Measurements from ENCODE around the gene MSMO1.
"Not testable (repeated sequence)": the region's sequence is repeated elsewhere in the genome, so short reads cannot be mapped to it uniquely, and the experiment has no call there.

Gene MSMO1

DNA sequence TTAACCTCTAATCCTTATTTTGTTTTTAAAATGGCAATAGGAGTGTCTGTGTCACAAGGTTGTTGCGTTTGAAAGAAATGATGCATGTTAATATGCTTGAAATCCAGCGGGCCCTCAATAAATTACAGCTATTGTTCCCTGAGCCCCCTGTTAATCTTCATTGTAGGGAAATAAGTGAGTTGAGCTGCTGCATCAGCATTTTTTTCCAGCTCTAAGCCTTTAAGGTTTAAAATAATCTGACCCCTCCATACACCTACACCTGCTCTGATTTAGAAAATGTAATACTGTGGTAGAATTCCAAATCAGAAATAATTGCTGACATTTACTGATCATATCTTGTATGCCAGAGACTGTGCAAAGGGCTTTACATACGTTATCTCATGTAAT, 2.6 kb upstream of the MSMO1 start:
- no peak for DNase-seq (ENCODE audit: low read depth)

DNA sequence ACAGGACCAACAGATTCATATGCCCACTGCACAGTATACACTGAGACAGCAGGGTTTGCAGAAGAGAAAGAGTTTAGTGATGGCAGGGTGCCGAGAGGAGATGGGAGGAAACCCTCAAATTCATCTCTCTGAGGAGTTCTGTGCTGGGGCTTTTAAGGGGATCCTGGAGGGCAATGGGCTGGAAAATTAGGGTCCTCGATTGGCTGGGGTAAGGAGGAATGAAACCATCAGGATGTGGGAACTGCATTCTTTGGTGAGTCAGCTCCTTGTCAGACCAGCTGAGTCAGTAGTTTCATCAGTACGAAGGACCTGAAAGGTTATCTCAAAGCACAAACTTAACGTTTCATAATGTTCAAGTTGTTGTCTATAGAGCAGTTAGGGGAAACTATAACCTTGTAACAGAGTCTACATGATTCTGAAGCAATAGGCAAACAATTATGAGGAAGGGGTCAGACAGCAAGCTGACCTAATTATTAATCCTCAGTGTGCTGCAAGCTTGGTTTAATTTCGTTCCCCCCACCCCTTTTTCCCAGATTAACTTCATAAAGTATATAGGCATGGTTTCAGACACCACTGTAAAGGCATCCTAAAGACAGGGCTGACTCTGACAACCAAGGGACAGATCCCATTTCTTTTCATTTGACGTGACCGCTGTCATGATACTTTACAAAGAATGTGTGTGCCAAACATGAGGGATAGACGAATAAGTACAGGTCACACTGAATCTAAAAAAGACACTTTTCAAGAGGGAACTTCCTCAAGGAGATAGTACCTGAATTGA, 1.5 kb upstream of the MSMO1 start:
- no peak for DNase-seq (ENCODE audit: low read depth)

DNA sequence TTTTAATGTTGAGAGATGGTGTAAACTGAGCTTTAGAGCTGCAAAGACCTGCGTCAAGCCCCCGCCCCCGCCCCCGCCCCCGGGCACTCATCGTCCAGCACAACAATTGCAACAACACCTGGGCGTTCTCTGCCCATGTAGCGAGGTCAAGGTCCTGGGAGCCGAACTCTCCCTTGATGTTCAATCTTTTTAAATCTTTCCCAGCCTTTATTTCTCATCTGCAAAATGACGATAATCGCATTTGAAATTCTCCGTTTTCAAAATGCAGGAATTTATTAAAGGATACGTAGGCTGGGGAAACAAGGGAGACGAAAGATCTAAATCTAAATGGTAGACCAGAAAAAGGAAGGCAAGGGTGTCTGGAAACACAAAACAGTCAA, 648 bp upstream of the MSMO1 start:
- no peak for DNase-seq (ENCODE audit: low read depth)

DNA sequence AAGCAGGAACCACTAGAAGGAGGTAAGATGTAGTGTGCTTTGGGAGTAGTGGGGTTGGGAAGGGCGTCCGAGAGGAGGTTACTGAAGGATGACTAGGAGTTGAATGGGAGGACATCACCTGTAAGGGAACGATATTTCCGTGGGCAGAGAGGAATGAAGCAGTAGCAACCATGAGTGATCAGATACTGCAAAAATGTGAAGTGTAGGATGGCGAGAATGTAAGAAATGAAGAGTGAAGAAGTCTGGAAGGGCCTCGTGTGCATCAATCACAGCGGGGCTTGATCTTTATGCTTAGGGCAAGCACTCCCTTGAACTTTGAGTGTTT, 594 bp downstream of the MSMO1 start:
- no peak for DNase-seq (ENCODE audit: low read depth)

DNA sequence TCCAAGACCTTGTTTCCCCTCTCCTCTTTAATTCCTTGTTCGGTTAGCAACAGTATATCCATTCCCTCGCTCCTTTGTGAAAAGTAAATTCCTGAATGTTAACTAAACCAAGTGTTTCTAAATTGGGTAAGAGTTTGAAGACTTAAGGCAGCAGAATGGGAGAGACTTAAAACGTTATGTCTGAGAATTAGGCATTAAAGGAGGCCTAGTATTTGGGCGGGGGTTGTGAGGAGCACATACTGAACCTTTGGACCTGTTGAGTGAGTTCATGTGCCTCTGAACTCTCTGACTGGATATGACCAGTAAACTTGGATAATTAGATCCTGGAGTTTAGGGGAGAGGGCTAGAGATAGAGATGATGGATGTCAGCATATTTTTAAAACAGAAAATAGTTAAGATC, 1.2 kb downstream of the MSMO1 start:
- no peak for DNase-seq (ENCODE audit: low read depth)

DNA sequence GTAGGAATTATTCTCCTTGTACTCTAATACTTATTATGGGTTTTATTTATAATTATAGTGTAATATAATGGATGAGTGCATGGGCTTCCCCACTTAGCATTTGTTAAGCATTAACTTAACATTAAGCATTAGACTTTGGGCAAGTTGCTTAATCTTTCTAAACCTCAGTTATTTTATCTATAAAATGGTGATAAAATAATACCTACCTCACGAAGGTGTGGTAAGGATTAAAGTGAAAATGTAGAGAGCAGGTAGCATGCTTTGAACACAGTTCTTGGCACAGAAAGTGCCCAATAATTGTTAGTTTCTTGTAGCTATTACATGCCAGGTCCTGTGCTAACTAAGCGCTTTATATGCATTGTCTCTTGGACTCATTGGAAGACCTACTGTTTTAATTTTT, 2.6 kb downstream of the MSMO1 start:
- DNase-seq (ENCODE audit: low read depth), result no peak

DNA sequence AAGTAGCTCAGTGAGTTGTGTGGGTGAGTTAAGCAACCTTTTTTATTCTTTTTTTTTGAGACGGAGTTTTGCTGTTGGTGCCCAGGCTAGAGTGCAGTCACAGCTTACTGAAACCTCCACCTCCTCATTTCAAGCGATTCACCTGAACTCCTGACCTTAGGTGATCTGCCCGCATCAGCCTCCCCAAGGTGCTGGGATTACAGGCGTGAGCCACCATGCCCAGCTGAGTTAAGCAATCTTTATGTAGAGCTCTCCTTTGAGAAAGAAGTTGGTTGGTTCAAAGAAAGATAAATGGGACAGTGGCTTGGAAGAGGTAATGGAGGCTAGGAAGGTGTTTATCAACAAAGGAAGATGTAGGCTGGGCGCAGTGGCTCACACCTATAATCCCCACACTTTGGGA, 3.2 kb downstream of the MSMO1 start:
- no peak for DNase-seq (ENCODE audit: low read depth)

DNA sequence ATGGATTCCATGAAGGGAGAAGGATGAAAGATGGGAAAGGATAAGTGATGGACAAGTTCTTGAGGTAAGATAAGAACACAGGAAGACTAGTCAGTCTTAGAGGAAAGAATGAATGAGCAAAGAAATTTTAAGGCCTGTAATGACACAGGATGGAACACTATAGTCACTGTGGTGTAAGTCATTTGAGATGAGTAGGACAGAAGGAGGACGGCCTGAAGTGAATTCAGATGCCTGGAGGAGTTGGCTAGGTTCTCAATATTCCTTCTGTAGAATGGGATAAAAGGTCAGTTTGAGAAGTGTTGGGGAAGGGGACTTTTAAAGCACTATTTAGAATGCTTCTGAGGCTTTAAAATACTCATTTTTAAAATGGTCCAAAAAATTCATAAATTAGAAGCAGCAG, 3.9 kb downstream of the MSMO1 start:
- DNase-seq (ENCODE audit: low read depth), result no peak

DNA sequence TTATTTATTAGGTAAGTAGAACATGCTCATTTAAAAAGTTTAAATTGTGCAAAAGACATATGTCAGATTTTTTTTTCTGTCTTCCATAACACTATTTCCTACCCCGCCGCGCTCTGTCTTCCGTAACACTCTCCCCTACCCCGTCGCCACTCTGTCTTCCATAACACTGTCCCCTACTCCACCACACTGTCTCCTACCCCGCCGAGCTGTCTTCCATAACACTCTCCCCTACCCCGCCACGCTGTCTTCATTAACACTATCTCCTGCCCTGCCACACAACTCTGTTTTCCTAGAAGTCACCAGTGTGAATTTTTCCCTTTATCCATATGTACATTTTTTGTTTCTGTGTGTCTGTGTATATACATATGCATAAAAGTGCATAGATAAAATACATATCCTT, 4.4 kb downstream of the MSMO1 start:
- no peak for DNase-seq (ENCODE audit: low read depth)

DNA sequence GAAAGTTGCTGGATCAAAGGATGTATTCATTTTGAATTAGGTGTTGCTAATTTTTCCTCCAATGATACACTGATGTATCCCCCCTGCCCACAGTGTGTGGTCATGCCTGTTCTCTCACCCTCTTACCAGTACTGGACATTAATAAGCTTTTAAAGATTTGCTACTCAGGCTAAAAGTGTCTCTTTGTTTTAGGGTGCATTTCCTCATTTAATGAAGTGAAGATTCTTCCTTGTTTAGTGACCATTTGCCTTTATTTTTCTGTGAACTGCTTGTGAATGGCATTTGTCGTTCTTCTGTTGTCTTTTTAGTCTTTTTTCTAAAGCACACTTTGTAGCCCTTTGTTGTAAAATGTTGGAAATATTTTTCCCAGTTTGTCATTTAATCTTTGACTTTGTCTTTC, 5.0 kb downstream of the MSMO1 start:
- DNase-seq (ENCODE audit: low read depth), result no peak

DNA sequence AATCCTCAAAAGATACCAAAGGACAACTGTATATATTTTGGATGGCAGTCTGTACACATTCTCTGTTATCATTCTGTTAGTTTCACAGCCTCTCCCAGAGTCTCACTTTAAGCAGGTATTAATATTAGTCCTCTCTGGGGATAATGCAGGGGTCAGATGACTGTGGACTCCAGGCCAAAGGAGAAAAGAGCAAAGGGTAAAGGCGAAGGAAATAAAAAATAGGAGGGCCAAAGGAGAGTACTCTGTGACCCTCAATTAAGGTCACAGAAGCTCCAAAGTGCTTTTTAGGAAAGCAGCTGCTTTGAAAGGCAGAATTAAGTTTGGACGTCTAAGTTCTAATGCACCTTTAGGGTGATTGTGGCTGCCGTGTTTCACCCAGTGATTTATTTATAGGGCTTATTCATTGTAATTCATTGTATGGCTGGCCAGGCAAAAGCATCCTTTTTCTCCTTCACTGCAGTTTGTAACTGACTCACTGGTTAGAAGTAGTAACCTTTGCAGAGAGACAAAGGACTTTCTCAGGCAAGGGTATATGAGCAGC, 7.8 kb downstream of the MSMO1 start:
- no peak for DNase-seq (ENCODE audit: low read depth)

DNA sequence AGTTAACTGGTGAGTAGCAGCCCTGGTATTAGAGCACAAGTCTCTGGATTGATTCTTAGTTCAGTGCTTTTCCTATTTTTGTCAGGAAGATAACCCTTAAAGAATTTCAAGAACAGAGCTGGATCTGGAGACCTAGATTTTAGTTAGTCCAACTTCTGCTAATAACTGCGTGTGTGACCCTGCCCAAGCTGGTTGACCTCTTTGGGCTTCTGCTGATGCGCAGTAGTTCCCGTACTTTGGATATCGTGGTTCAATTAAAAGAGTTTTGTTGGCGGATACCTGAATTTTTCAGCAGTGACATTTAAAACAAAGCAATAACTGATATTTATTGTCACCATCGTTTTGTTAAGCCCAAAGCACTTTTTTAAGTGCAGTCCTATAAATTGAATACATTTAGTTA, 9.3 kb downstream of the MSMO1 start:
- DNase-seq (ENCODE audit: low read depth), result no peak

DNA sequence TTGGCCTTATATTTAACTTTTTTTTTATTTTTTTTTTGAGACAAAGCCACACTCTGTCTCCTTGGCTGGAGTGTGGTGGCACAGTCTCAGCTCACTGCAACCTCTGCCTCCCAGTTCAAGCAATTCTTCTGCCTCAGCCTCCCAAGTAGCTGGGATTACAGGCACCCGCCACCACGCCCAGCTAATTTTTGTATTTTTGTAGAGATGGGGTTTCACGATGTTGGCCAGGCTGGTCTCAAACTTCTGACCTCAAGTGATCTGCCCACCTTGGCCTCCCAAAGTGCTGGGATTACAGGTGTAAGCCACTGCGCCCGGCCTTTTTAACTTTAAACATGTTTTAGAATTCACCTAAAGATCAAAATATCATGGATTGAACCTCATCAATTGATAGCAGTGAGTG, 14.9 kb downstream of the MSMO1 start:
- DNase-seq (ENCODE audit: low read depth), result not testable (repeated sequence)

DNA sequence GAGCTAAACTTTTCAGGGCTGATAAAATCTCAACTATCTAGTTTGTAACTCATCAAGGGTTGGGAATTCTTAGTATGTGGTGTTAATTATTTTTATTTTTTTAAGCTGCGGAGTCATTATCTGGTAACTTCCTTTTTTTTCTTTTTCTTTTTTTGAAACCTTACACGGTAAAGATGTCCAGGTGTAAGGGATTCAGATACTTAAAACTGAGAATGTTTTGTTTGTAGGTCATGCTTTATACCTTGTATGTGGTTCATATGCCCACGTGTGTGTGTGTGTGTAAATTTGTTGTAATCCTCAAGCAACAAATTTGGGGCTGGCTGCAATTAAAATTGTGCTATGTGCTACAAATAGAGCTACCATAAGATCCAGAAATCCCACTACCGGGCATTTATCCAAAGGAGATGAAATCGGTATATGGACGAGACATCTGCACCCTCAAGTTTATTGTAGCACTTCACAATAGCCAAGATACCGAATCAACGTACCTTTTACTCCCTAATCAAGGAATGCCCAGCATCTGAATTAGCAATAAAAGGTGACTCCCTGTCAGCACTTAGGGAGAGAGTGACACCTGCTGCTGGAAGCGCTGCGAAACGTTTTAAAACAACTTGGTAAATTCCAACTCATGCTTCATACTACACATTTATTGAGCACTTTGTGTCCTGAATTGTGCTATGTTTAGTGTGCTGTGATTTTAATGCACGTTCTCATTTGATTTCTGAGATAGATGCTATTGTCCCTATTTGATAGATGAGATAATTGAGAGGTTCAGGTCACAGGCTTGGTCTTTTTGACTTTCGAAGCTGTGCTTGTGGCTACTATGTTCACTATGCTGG, 16.1 kb downstream of the MSMO1 start:
- DNase-seq (ENCODE audit: low read depth), result no peak

DNA sequence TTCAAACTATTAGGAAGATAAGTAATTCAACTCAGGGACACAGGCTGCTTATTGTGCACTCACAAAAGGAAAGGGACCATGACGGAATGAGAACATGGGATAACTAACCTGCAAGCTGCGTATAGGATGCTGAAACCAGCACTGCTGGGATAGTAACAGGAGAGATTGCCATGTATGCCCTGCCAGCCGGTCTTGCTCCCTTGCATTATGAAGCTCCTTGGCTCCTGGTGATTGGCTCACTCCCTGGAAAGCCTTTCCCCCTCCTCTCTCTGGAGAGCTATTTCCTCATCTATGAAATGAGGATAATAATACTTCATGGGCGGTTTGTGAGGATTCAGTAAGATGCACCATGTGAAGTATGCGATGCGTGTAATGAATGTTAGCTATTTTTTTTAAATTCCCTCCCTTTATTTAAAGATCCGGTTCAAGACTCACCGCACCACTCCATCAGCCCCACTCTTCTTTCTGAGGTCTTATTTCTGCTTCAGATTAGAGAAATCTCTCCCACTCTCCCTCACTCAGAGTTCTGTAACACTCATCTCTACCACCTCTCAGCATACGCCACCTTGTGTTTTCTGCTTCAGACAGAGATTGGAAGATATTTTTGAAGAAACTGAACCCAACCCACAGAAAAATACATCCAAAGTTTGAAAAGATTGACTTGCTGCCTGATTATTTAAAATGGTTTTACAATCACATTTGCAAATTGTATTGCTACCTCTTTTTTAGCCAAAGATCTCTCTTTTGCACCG, 18.4 kb downstream of the MSMO1 start:
- DNase-seq (ENCODE audit: low read depth), result no peak

DNA sequence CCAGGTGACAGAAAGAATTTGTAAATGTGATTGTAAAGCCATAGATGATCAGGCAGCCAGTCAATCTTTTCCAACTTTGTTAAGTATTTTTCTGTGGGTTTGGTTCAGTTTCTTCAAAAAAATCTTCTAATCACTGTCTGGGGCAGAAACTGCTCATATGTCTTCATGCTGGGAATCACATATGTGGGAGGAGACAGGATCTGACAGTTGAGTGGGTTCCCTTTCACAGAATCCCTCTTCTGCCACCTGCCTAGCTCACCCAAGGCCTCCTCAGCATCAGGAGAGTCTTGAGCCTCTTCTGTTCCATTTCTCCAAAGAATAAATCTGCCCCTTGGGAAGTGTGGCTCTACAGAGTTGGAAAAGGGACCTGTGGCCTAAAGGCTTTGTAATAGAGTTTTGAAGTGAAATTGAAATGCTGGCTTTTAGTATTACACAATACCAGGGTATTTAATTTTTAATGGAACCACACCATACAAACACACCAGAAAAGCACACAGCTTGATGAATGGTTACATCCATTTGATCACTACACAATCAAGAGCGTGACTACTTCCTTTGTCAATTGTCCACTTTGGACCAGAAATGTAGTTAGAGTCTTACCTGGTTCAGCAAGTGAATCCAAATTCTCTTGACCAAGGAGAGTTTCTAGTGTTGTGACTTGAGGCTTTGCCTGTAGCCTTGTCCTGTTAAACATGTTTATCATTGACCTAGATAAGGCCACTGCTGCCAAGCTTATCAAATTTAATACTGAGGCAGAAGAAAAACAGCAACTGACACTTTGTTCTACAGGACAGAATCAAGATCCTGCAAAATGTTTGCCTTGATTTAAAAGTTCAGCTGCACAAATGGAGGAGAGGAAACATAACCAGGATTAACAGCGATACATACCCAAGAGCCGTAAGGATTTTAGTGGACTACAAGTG, 20.4 kb downstream of the MSMO1 start:
- DNase-seq (ENCODE audit: low read depth), result no peak

DNA sequence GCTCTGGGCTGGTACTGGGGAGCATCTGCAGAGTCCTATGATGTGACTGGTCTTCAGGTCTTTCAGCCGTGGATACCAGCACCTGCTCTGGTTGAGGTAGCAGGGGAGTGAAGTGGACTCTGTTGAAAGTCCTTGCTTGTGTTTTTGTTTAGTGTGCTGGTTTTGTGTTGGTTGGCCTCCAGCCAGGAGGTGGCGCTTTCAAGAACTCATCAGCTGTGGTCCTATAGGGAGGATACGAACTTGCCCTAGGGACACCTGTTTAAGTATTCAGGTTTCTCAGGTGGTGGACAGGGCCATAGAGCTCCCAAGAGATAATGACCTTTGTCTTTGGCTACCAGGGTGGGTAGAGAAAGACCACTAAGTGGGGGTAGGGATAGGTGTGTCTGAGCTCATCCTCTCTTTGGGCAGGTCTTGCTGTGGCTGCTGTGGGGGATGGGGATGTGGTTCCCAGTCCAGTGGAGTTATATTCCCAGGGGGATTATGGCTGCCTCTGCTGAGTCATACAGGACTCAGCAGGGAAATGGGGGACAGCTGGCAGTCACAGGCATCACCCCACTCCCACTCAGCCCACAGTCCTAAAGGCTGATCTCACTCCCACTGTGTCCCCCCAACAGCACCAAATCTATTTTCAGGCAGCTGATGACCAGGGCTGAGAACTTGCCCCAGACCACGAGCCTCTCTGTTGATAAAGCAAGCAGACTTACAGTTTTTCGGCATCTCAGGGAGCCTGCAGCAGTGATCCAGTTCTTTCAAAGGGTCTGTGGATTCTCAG, 24.1 kb downstream of the MSMO1 start:
- DNase-seq (ENCODE audit: low read depth), result no peak

DNA sequence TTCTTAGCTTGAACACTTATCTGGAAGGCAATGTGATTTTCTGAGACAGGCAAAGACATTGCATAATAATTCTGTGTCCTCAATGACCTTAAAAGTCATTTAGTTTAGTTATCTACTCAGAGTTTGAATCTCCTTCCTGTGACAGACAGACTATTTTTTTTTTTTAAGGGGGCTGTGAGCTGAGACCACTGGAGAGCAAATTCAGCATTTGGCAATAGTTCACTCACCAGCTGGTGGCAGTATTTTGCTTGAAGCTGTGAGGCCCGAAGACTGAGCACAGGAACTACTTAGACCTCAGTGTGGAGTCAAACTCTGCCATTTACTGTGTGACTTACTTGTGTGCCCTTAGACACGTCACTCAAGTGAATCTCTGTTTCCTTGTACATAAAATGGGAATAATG, 28.4 kb downstream of the MSMO1 start:
- no peak for DNase-seq (ENCODE audit: low read depth)

DNA sequence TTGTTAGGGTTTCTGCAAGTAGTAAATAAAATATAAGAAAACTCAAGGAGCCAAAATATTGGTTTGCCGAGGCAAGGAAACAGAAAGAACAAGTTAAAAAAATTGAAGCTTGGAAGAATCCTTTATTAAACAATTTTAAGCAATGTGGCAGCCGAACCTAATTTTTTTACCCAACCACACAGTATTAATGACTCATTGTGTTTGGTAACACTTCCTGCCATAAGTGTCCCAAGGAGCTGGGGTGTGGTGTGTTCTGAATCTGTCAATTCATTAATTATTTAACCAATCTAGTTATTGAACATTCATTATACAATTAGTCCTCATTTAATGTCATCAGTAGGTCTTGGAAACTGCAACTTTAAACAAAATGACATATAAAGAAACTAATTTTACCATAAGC, 32.0 kb downstream of the MSMO1 start:
- DNase-seq (ENCODE audit: low read depth), result no peak

DNA sequence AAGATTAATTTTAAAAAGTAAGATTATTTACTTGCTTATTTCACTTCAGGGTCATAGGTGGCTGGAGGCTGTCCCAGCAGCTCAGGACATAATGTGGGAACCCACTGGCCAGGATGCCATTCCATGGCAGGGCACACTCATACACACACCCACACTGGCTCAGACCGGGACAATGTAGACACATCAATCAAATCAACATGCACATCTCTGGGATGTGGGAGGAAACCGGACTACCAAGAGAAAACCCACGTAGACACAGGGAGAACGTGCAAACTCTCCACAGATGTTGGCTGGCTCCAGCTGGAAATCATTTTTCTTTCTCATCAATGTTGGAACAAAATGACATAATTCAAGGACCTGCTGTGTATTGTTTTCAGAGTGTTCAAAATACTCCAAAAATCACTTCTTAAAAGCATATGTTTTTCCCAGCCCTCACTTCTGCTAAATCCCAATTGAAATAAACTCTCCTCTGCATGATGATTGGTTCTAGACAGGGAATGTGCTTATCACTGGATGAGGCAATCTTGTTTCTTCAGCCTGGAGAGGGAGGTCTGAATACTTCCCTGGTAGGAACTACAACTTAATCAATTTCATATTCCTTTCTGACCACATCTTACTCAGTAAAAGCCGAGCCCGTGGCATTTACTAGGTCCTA, 32.7 kb downstream of the MSMO1 start:
- DNase-seq (ENCODE audit: low read depth), result no peak
